Measurements from ENCODE around the gene BID. TPM values are rescaled to one million over a fixed set of nuclear protein-coding genes. Genes with fewer than 3 reads are reported as not detected.

The BID gene
- total RNA-seq, 2 experiments from 2014 or later, result 19.6 to 22.0 TPM

GRCh38 chr22:17726006-17726927, 48.0 kb downstream of the BID start:
- Mint-ChIP-seq H3K4me1 (peaks cover 15% of the 10 kb centered on the region), H3K9me3 (no peaks in the 10 kb centered on the region), H3K4me3 (no peak overlapping the region), H3K27ac (peak overlapping the region; percentile 43), H3K36me3 (peaks cover 5% of the 10 kb centered on the region), H3K27me3 (no peaks in the 10 kb centered on the region)
- no peak for DNase-seq

- no peaks in the 10 kb centered on the region for H3K9me3 Mint-ChIP-seq
- peaks cover 5% of the 10 kb centered on the region for H3K36me3 Mint-ChIP-seq
- H3K4me1 Mint-ChIP-seq, result peaks cover 15% of the 10 kb centered on the region
- no peak for DNase-seq
- H3K27ac Mint-ChIP-seq, result no peak overlapping the region
- no peak overlapping the region for H3K4me3 Mint-ChIP-seq
- no peaks in the 10 kb centered on the region for H3K27me3 Mint-ChIP-seq
Measured at GRCh38 chr22:17725500-17725796, 48.8 kb downstream of the BID start.

- no peaks in the 10 kb centered on the region for H3K9me3 Mint-ChIP-seq
- peaks cover 5% of the 10 kb centered on the region for H3K36me3 Mint-ChIP-seq
- H3K27ac Mint-ChIP-seq, result no peak overlapping the region
- peaks cover 15% of the 10 kb centered on the region for H3K4me1 Mint-ChIP-seq
- no peaks in the 10 kb centered on the region for H3K27me3 Mint-ChIP-seq
- H3K4me3 Mint-ChIP-seq, result no peak overlapping the region
- no peak for DNase-seq
Measured at GRCh38 chr22:17724678-17725499, 49.4 kb downstream of the BID start.

GRCh38 chr22:17724241-17724640, 50.0 kb downstream of the BID start:
- Mint-ChIP-seq H3K36me3 (peaks cover 5% of the 10 kb centered on the region), H3K9me3 (no peaks in the 10 kb centered on the region), H3K4me3 (no peak overlapping the region), H3K27ac (no peak overlapping the region), H3K27me3 (no peaks in the 10 kb centered on the region), H3K4me1 (peaks cover 15% of the 10 kb centered on the region)
- DNase-seq, result no peak

GRCh38 chr22:17719911-17720310, 54.4 kb downstream of the BID start:
- H3K4me3 Mint-ChIP-seq, result no peak overlapping the region
- no peak overlapping the region for H3K27ac Mint-ChIP-seq
- no peak for DNase-seq
- H3K36me3 Mint-ChIP-seq, result no peaks in the 10 kb centered on the region
- no peaks in the 10 kb centered on the region for H3K27me3 Mint-ChIP-seq
- no peaks in the 10 kb centered on the region for H3K9me3 Mint-ChIP-seq
- peaks cover 2% of the 10 kb centered on the region for H3K4me1 Mint-ChIP-seq

- Mint-ChIP-seq H3K4me3 (no peak overlapping the region), H3K36me3 (no peaks in the 10 kb centered on the region), H3K27me3 (no peaks in the 10 kb centered on the region), H3K9me3 (no peaks in the 10 kb centered on the region), H3K4me1 (no peaks in the 10 kb centered on the region), H3K27ac (no peak overlapping the region)
- DNase-seq, result no peak
Measured at GRCh38 chr22:17717708-17718107, 56.6 kb downstream of the BID start.

- Mint-ChIP-seq H3K27ac (no peak overlapping the region), H3K4me1 (no peaks in the 10 kb centered on the region), H3K4me3 (no peak overlapping the region), H3K27me3 (no peaks in the 10 kb centered on the region), H3K9me3 (no peaks in the 10 kb centered on the region), H3K36me3 (no peaks in the 10 kb centered on the region)
- no peak for DNase-seq
Measured at GRCh38 chr22:17716529-17716928, 57.7 kb downstream of the BID start.

- no peak for DNase-seq
- H3K9me3 Mint-ChIP-seq, result no peaks in the 10 kb centered on the region
- no peaks in the 10 kb centered on the region for H3K4me1 Mint-ChIP-seq
Measured at GRCh38 chr22:17712441-17712840, 61.8 kb downstream of the BID start.

GRCh38 chr22:17710023-17710422, 64.2 kb downstream of the BID start:
- H3K4me3 Mint-ChIP-seq, result no peak overlapping the region
- no peaks in the 10 kb centered on the region for H3K27me3 Mint-ChIP-seq
- H3K4me1 Mint-ChIP-seq, result peaks cover 16% of the 10 kb centered on the region
- no peaks in the 10 kb centered on the region for H3K9me3 Mint-ChIP-seq
- H3K27ac Mint-ChIP-seq, result no peak overlapping the region
- no peak for DNase-seq
- peaks cover 6% of the 10 kb centered on the region for H3K36me3 Mint-ChIP-seq

More at GRCh38 chr22:17712441-17712840, 61.8 kb downstream of the BID start:
- Mint-ChIP-seq H3K27me3 (no peaks in the 10 kb centered on the region), H3K4me3 (no peak overlapping the region), H3K36me3 (peaks cover 2% of the 10 kb centered on the region), H3K27ac (no peak overlapping the region)

- DNase-seq, result no peak
- H3K27me3 Mint-ChIP-seq, result no peaks in the 10 kb centered on the region
- H3K4me3 Mint-ChIP-seq, result no peak overlapping the region
- H3K36me3 Mint-ChIP-seq, result peaks cover 13% of the 10 kb centered on the region
- peaks cover 18% of the 10 kb centered on the region for H3K4me1 Mint-ChIP-seq
- no peak overlapping the region for H3K27ac Mint-ChIP-seq
- H3K9me3 Mint-ChIP-seq, result no peaks in the 10 kb centered on the region
Measured at GRCh38 chr22:17707526-17707925, 66.7 kb downstream of the BID start.

- DNase-seq, result no peak
- peaks cover 18% of the 10 kb centered on the region for H3K4me1 Mint-ChIP-seq
- no peaks in the 10 kb centered on the region for H3K27me3 Mint-ChIP-seq
- no peaks in the 10 kb centered on the region for H3K9me3 Mint-ChIP-seq
- peaks cover 13% of the 10 kb centered on the region for H3K36me3 Mint-ChIP-seq
- H3K27ac Mint-ChIP-seq, result no peak overlapping the region
- no peak overlapping the region for H3K4me3 Mint-ChIP-seq
Measured at GRCh38 chr22:17706947-17707346, 67.3 kb downstream of the BID start.

GRCh38 chr22:17705951-17706900, 68.0 kb downstream of the BID start:
- H3K9me3 Mint-ChIP-seq, result no peaks in the 10 kb centered on the region
- DNase-seq, result peak; percentile 48
- H3K4me1 Mint-ChIP-seq, result peaks cover 18% of the 10 kb centered on the region
- peaks cover 13% of the 10 kb centered on the region for H3K36me3 Mint-ChIP-seq
- peak overlapping the region; percentile 68 for H3K4me3 Mint-ChIP-seq
- H3K27ac Mint-ChIP-seq, result peak overlapping the region; percentile 93
- no peaks in the 10 kb centered on the region for H3K27me3 Mint-ChIP-seq

GRCh38 chr22:17705546-17705945, 68.7 kb downstream of the BID start:
- DNase-seq, result no peak
- Mint-ChIP-seq H3K4me1 (peaks cover 18% of the 10 kb centered on the region), H3K27me3 (no peaks in the 10 kb centered on the region), H3K27ac (peak overlapping the region; percentile 48), H3K36me3 (peaks cover 13% of the 10 kb centered on the region), H3K9me3 (no peaks in the 10 kb centered on the region), H3K4me3 (no peak overlapping the region)

GRCh38 chr22:17703811-17704210, 70.5 kb downstream of the BID start:
- no peaks in the 10 kb centered on the region for H3K27me3 Mint-ChIP-seq
- H3K27ac Mint-ChIP-seq, result no peak overlapping the region
- H3K4me1 Mint-ChIP-seq, result peaks cover 21% of the 10 kb centered on the region
- no peaks in the 10 kb centered on the region for H3K9me3 Mint-ChIP-seq
- peaks cover 10% of the 10 kb centered on the region for H3K36me3 Mint-ChIP-seq
- no peak for DNase-seq
- H3K4me3 Mint-ChIP-seq, result no peak overlapping the region

GRCh38 chr22:17700778-17701177, 73.5 kb downstream of the BID start:
- no peak overlapping the region for H3K27ac Mint-ChIP-seq
- H3K27me3 Mint-ChIP-seq, result no peaks in the 10 kb centered on the region
- peaks cover 10% of the 10 kb centered on the region for H3K4me1 Mint-ChIP-seq
- no peak for DNase-seq
- peaks cover 7% of the 10 kb centered on the region for H3K36me3 Mint-ChIP-seq
- no peak overlapping the region for H3K4me3 Mint-ChIP-seq
- no peaks in the 10 kb centered on the region for H3K9me3 Mint-ChIP-seq
